ENCODE measurements around the gene VDAC1. TPM values are rescaled to one million over a fixed set of nuclear protein-coding genes. Genes with fewer than 3 reads are reported as not detected.

VDAC1 gene
- total and polyA plus RNA-seq, 2 of the 8 experiments (the other 6 are each of a cell fraction or from before 2014, with no cell fraction given), result 111 to 301 TPM

- Histone ChIP-seq H3K4me2 (ENCODE audit: insufficient read depth in 1 of 2, low read depth in 2 of 2, low read length in 2 of 2) (peak overlapping the region; percentile 42 to 44; a peak in 2 of 4 replicates), H3K79me1 (ENCODE audit: low read depth, low read length) (no peaks in the 10 kb centered on the region), H4K8ac (ENCODE audit: extremely low read depth, insufficient read depth, low read length) (no peak overlapping the region), H2BK15ac (ENCODE audit: low read length) (peak overlapping the region; percentile 19; the same call in 1 of the 2 replicates), H2AK5ac (ENCODE audit: low read depth, low read length) (peak overlapping the region; percentile 96; the same call in 1 of the 2 replicates), H2BK120ac (replicated peaks; ENCODE audit: low read depth, low read length) (no peak overlapping the region), H3K4me3 (ENCODE audit: extremely low read depth in 1 of 4, insufficient read depth in 2 of 4, low read depth in 3 of 4, low read length in 4 of 4) (peak overlapping the region in 1 of 4 experiments; percentile 1; a peak in 1 of 8 replicates), H3K9me3 (ENCODE audit: insufficient read depth in 2 of 2, low read depth in 1 of 2, low read length in 1 of 2) (no peaks in the 10 kb centered on the region), H3K23me2 (ENCODE audit: low read depth, low read length) (no peaks in the 10 kb centered on the region; the same call in 1 of the 2 replicates), H3K27me3 (replicated peaks in 1 of 4; ENCODE audit: control insufficient read depth in 3 of 4, extremely low read depth in 1 of 4, insufficient read depth in 3 of 4, low read length in 3 of 4) (peaks cover 0 to 3% (median 0%) of the 10 kb centered on the region in 4 experiments; a peak in 3 of 7 replicates), H3K4ac (replicated peaks; ENCODE audit: insufficient read length, low read depth, low read length) (no peak overlapping the region), H2BK5ac (ENCODE audit: low read depth, low read length) (peak overlapping the region; percentile 95; the same call in 1 of the 2 replicates), H3K36me3 (ENCODE audit: control insufficient read depth in 2 of 4, insufficient read depth in 4 of 4, low read length in 3 of 4) (no peaks in the 10 kb centered on the region), H4K91ac (replicated peaks; ENCODE audit: insufficient read length, low read length) (peak overlapping the region; percentile 16), H2AFZ (ENCODE audit: low read length) (no peak overlapping the region), H2BK20ac (ENCODE audit: low read length) (peak overlapping the region; percentile 75), H3K18ac (ENCODE audit: extremely low read depth, low read length) (peak overlapping the region; percentile 83), H2BK12ac (ENCODE audit: low read depth, low read length) (peak overlapping the region; percentile 97), H3K23ac (ENCODE audit: insufficient read length) (no peak overlapping the region), H3K79me2 (ENCODE audit: control insufficient read depth in 1 of 2, insufficient read depth in 2 of 2, low read length in 2 of 2) (no peaks in the 10 kb centered on the region), H3K4me1 (replicated peaks in 1 of 4; ENCODE audit: control insufficient read depth in 3 of 4, insufficient read depth in 4 of 4, low read length in 3 of 4) (peaks cover 5 to 21% (median 13%) of the 10 kb centered on the region in 4 experiments), H3K27ac (ENCODE audit: low read depth, low read length) (no peak overlapping the region), H3K56ac (replicated peaks; ENCODE audit: insufficient read length, low read depth, low read length) (no peak overlapping the region), H3K9ac (replicated peaks in 1 of 4; ENCODE audit: extremely low read depth in 1 of 4, low read depth in 3 of 4, low read length in 3 of 4) (no peak overlapping the region), H4K20me1 (replicated peaks in 1 of 2; ENCODE audit: control insufficient read depth in 1 of 2, insufficient read depth in 2 of 2, low read length in 2 of 2) (no peaks in the 10 kb centered on the region), H4K5ac (ENCODE audit: insufficient read length, low read depth, low read length) (peak overlapping the region; percentile 3), H3K14ac (ENCODE audit: insufficient read length) (no peak overlapping the region)
- DNase-seq (ENCODE audit: low read depth in 1 of 2, low spot score in 2 of 2), result no peak
- peak; percentile 57 for FAIRE-seq
- CTCF ChIA-PET (ENCODE audit: partially characterized antibody), result interaction anchor here (1.2 to 16.4 kb wide), 3 partner anchors 7 to 96 kb away, joined by 3 to 629 read pairs (median 68); no protein-coding TSS in a partner anchor
- POLR2A ChIA-PET (ENCODE audit: partially characterized antibody), result no interaction called here
- WGBS, 2 experiments (ENCODE audit: extremely low coverage in 1 of 2, insufficient coverage in 1 of 2, insufficient read length in 1 of 2, insufficient replicate concordance in 2 of 2, low coverage in 1 of 2, low lambda C conversion rate in 2 of 2, missing lambda C conversion rate in 1 of 2), result 40% methylated on average over 6 of the region's 6 CpGs; no CpG with 5 or more reads in 1 of the 2 experiments
- no peak for TF ChIP-seq CBX5 (IDR thresholded peaks at IDR 0.05; ENCODE audit: low read depth, low read length)
- TF ChIP-seq SP1 (IDR thresholded peaks at IDR 0.05; ENCODE audit: low read depth, low read length), result no peak
- TF ChIP-seq SUZ12 (IDR thresholded peaks at IDR 0.05; ENCODE audit: low read length), result no peak
- no peak for TF ChIP-seq TBP (IDR thresholded peaks at IDR 0.05; ENCODE audit: low read depth, low read length)
- TF ChIP-seq CTBP2 (IDR thresholded peaks at IDR 0.05; ENCODE audit: borderline replicate concordance, insufficient read depth, insufficient read length, low read length), result no peak
- TF ChIP-seq CHD1 (IDR thresholded peaks at IDR 0.05; ENCODE audit: low read depth, low read length), result no peak
- TF ChIP-seq YY1 (IDR thresholded peaks at IDR 0.05; ENCODE audit: low read depth, low read length), result no peak; the same call in 1 of the 2 replicates
- TF ChIP-seq BACH1 (IDR thresholded peaks at IDR 0.05; ENCODE audit: low read length), result no peak
- no peak for TF ChIP-seq KDM4A (IDR thresholded peaks at IDR 0.05; ENCODE audit: low read depth, low read length, severe bottlenecking)
- no peak for TF ChIP-seq RNF2 (IDR thresholded peaks at IDR 0.05; ENCODE audit: borderline replicate concordance, low read depth, low read length, missing control alignments, poor library complexity, severe bottlenecking)
- peak in 1 of 2 experiments; percentile 68; a peak in 1 of 3 replicates for TF ChIP-seq EP300 (IDR thresholded peaks at IDR 0.05; ENCODE audit: borderline replicate concordance in 1 of 2, low read depth in 2 of 2, low read length in 2 of 2)
Observed at GRCh38 chr5:134046801-134047686, 42.3 kb upstream of the VDAC1 start.

All from H1 (cell line).